K562 (cell line): Measurements from ENCODE around the gene OBSCN. TPM values are rescaled to one million over a fixed set of nuclear protein-coding genes. Genes with fewer than 3 reads are reported as not detected.

Experiments used
- ARID1B ChIP-seq: fragments of 450-650 bp; IDR thresholded peaks from 2 replicates; pipeline ENCODE4 v1.6.1; 2016; ENCODE audit warnings: antibody characterized with exemption, mild to moderate bottlenecking, inconsistent platforms
- DPF2 ChIP-seq: fragments of 450-650 bp; IDR thresholded peaks from 2 replicates; pipeline ENCODE4 v1.6.1; 2016
- EP300 ChIP-seq: IDR thresholded peaks from 2 replicates; pipeline ENCODE4 v1.6.1; 2012; ENCODE audit warnings: low read length, improper control_type of control experiment
- ETV5 ChIP-seq: sonication (generic); formaldehyde crosslinking; IDR thresholded peaks from 2 replicates; pipeline ENCODE4 v1.4.0; 2020; ENCODE audit warnings: low read depth, mild to moderate bottlenecking, missing genetic modification reagents
- HCFC1 ChIP-seq: IDR thresholded peaks from 2 replicates; pipeline ENCODE4 v1.6.1; 2012; ENCODE audit warnings: low read depth, low read length, improper control_type of control experiment
- HDAC3 ChIP-seq: fragments of 450-650 bp; IDR thresholded peaks from 2 replicates; pipeline ENCODE4 v1.6.1; 2018; ENCODE audit warnings: borderline replicate concordance, mild to moderate bottlenecking, moderate library complexity; ENCODE audit not compliant: partially characterized antibody
- HDAC6 ChIP-seq: IDR thresholded peaks from 2 replicates; pipeline ENCODE4 v1.6.1; 2012; ENCODE audit warnings: low read depth, mild to moderate bottlenecking, control low read depth, inconsistent platforms, low read length, moderate library complexity
- MCM2 ChIP-seq: fragments of 450-650 bp; IDR thresholded peaks from 2 replicates; pipeline ENCODE4 v1.6.1; 2017; ENCODE audit warnings: low read depth, mild to moderate bottlenecking
- POLR2B ChIP-seq: fragments of 450-650 bp; IDR thresholded peaks from 2 replicates; pipeline ENCODE4 v1.6.1; 2018; ENCODE audit warnings: low read depth; ENCODE audit not compliant: partially characterized antibody
- RCOR1 ChIP-seq, 2 experiments: IDR thresholded peaks; 2 replicates each; pipeline ENCODE4 v1.6.1; 2012; ENCODE audit warnings: low read depth in 2 of 2, low read length in 2 of 2, borderline replicate concordance in 1 of 2, improper control_type of control experiment in 1 of 2
- SMARCB1 ChIP-seq: IDR thresholded peaks from 2 replicates; pipeline ENCODE4 v1.6.1; 2011; ENCODE audit warnings: improper control_type of control experiment, low read depth; ENCODE audit not compliant: insufficient read length
- SREBF2 ChIP-seq: sonication (generic); formaldehyde crosslinking; IDR thresholded peaks from 2 replicates; pipeline ENCODE4 v1.4.0; 2020; ENCODE audit warnings: mild to moderate bottlenecking, missing genetic modification reagents
- STAT5A ChIP-seq: IDR thresholded peaks from 2 replicates; pipeline ENCODE4 v1.6.1; 2012; ENCODE audit warnings: low read length, inconsistent platforms, borderline replicate concordance
- TRIM24 ChIP-seq, 2 experiments: fragments of 450-650 bp; IDR thresholded peaks; 2 replicates each; pipeline ENCODE4 v1.6.1; 2016
- ZHX1 ChIP-seq: fragments of 150-350 bp; conservative IDR thresholded peaks from 2 replicates; pipeline ENCODE4 v1.6.1; 2014; ENCODE audit warnings: low read length
- ZNF274 ChIP-seq: IDR thresholded peaks from 2 replicates; pipeline ENCODE4 v1.6.1; 2011; ENCODE audit warnings: low read depth, mild to moderate bottlenecking, low read length, moderate library complexity, borderline replicate concordance
- ZNF316 ChIP-seq: fragments of 450-650 bp; IDR thresholded peaks from 2 replicates; pipeline ENCODE4 v1.6.1; 2016
- ZNF551 ChIP-seq: fragments of 250-450 bp; sonication (Bioruptor Pico); IDR thresholded peaks from 2 replicates; pipeline ENCODE4 v1.5.0; 2021; ENCODE audit warnings: mild to moderate bottlenecking, moderate library complexity
- ZNF586 ChIP-seq: fragments of 450-650 bp; formaldehyde crosslinking; conservative IDR thresholded peaks from 2 replicates; pipeline ENCODE4 v1.4.0; 2020; ENCODE audit warnings: mild to moderate bottlenecking, moderate library complexity
- ZNF592 ChIP-seq: fragments of 450-650 bp; IDR thresholded peaks from 2 replicates; pipeline ENCODE4 v1.6.1; 2017; ENCODE audit warnings: antibody characterized with exemption, mild to moderate bottlenecking
- ZNF740 ChIP-seq, 3 experiments: fragments of 200-800 bp in 1 of 3; sonication (Bioruptor generic) in 1 of 3; sonication (generic) in 1 of 3; formaldehyde crosslinking in 1 of 3; IDR thresholded peaks; 2 replicates each; pipeline versions ENCODE4 v1.6.1 to v1.8.0; 2016 to 2022; ENCODE audit warnings: mild to moderate bottlenecking in 2 of 3, missing compliant biosample characterization in 2 of 3, missing genetic modification characterization in 2 of 3, missing genetic modification reagents in 1 of 3
- polyA plus RNA-seq, 8 experiments: library from polyadenylated mRNA; depleted of rRNA in 4 of 8; stranded (reverse) in 5 of 8; unstranded in 3 of 8; fragments of >200 nt; fragmentation: Nextera tagmentation in 2 of 8; fragmentation: Illumina TruSeq in 1 of 8; extraction: Ambion mirVana in 2 of 8; extraction: Trizol in 1 of 8; gene quantifications; 2 replicates each; pipeline versions ENCODE4 v1.2.1 to v1.2.3, GENCODE V29; 2011 to 2014; ENCODE audit warnings: inconsistent platforms in 1 of 8, missing spikeins in 1 of 8
- total RNA-seq, 7 experiments: library from RNA; depleted of rRNA in 6 of 7; stranded (reverse); fragments of >200 nt in 6 of 7; fragmentation: Illumina TruSeq in 2 of 7; extraction: Trizol in 2 of 7; gene quantifications; 2 replicates each; pipeline versions ENCODE4 v1.2.1 to v1.2.3, GENCODE V29; 2011 to 2021; ENCODE audit warnings: low replicate concordance in 1 of 7

Gene OBSCN
- total and polyA plus RNA-seq, 9 of the 15 experiments (the other 6 are each of a cell fraction or from before 2014, with no cell fraction given) = 0.18 to 19.7 (median 3.6) TPM

GRCh38 chr1:228392111-228392936 lies 184.5 kb downstream of the OBSCN start (continued):
- TF ChIP-seq STAT5A (no peak), MCM2 (no peak), ZNF740 (CRISPR knock-in tag; IDR thresholded peaks at IDR 0.05) (no peak), ZNF740 (tag; IDR thresholded peaks at IDR 0.05) (no peak), ZNF586 (no peak), ZNF316 (0 out of 2 replicates have a peak, but pooled peaks have one; percentile 17), HDAC3 (no peak), ZNF274 (no peak), SMARCB1 (no peak), HDAC6 (no peak), TRIM24 (IDR thresholded peaks at IDR 0.05) (peak in 1 of 2 experiments; percentile 14; a peak in 1 of 4 replicates), SREBF2 (CRISPR knock-in tag) (no peak), ZNF551 (no peak), HCFC1 (no peak), EP300 (peak; percentile 36; the same call in 1 of the 2 replicates), ZNF592 (0 out of 2 replicates have a peak, but pooled peaks have one; percentile 44), ZHX1 (no peak), RCOR1 (IDR thresholded peaks at IDR 0.05; ENCODE audit: borderline replicate concordance in 1 of 2, low read depth in 2 of 2, low read length in 2 of 2) (peak in 1 of 2 experiments; percentile 34; a peak in 1 of 4 replicates), POLR2B (peak; percentile 18), ARID1B (peak; percentile 59), DPF2 (peak; percentile 78), ETV5 (CRISPR knock-in tag) (peak; percentile 84)
